ES-I3 (cell line): ENCODE data around the gene STK16.
"Not testable (repeated sequence)": the region's sequence is repeated elsewhere in the genome, so short reads cannot be mapped to it uniquely, and the experiment has no call there.

Source experiments
- H3K36me3 ChIP-seq: 2 replicates; pipeline ENCODE4 v1.6.1; 2013; ENCODE audit warnings: mild to moderate bottlenecking, low read length, control low read depth, moderate library complexity; ENCODE audit not compliant: insufficient read depth
- H3K4me1 ChIP-seq: 2 replicates; pipeline ENCODE4 v1.6.1; 2013; ENCODE audit warnings: mild to moderate bottlenecking, control low read depth, low read length; ENCODE audit not compliant: insufficient read depth
- H3K9ac ChIP-seq: 2 replicates; pipeline ENCODE4 v1.6.1; 2013; ENCODE audit warnings: low read depth, mild to moderate bottlenecking, low read length, moderate library complexity
- H3K9me3 ChIP-seq: 2 replicates; pipeline ENCODE4 v1.6.1; 2013; ENCODE audit warnings: mild to moderate bottlenecking, low read length, moderate library complexity; ENCODE audit not compliant: control insufficient read depth, insufficient read depth

Gene STK16

DNA sequence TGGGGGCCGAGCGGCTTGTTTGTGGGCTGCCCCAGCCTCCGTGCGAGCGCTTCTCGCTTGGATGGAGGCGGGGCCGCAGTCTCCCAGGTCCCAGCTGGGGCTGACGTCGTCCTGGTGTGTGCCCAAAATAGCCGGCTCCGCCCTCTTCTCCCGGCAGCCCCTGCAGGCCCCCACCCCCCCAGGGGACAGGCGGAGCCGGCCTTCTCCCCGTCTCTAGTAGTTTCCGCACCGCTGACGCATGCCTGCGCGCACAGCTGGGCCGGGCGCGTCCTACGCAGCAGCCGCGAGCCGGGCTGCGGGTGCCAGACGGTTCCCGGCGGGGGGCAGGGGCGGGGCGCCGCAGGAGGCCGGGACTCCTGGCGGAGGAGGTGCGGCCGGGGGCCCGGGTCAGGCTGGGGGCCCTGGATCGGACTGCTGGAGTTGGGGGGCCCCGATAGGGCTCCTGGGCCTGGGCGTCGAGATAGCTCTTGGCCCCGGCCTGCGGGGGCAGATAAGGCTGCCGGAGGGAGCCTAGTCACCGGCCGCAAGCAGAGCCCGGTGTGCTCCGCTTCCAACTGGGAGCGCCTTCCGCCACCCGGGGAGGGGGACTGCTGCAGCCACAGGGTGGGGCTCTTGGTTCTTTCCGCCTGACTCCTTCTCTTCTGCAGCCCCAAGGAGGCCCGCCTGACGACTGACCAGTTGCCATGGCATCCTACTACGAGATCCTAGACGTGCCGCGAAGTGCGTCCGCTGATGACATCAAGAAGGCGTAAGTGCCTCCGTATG lies 34.1 kb downstream of the STK16 start, which contains the start of gene DNAJB2:
Gene DNAJB2 (plus strand): TSS at position 216 of the 765 bp plus-strand sequence. CDS start 468 bp downstream, at position 684.
- H3K36me3 ChIP-seq, result no peaks in the 10 kb centered on the region
- peak within 1 kb of the TSS; percentile 65 for H3K9ac ChIP-seq
- peaks cover 22% of the 10 kb centered on the region for H3K4me1 ChIP-seq
- H3K9me3 ChIP-seq, result no peaks in the 10 kb centered on the region

DNA sequence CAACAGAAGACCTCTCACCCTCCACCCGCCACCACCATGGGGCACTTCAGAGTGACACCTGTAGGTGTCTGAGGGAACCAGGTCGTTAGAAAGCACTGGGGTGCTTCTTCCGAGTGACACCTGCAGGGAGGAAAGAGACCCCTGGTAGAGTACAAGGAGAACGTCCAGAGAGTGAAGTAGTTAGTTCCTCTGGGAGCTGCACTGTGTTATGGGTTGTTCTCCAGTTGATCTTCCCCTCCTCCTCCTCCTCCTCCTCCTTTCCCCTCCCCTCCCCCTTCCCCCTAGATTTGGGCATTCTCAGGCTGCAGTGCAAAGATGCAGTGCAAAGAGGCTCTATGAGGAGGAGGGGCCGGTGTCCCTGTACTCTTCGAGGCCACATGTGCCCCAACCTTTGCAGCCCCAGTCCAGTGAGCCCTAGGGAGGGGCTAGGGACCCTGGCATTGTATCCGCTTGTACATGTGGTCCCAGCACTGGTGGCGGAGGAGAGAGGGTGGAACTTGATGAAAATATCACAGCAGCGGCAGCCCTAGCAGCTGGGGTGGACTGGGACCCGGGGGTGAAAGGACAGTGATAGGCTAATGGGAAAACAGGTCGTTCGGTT lies 34.7 kb downstream of the STK16 start:
- H3K9ac ChIP-seq, result peak overlapping the region; percentile 65; the same call in 1 of the 2 replicates
- H3K9me3 ChIP-seq, result no peaks in the 10 kb centered on the region
- H3K36me3 ChIP-seq, result no peaks in the 10 kb centered on the region
- H3K4me1 ChIP-seq, result peaks cover 15% of the 10 kb centered on the region

DNA sequence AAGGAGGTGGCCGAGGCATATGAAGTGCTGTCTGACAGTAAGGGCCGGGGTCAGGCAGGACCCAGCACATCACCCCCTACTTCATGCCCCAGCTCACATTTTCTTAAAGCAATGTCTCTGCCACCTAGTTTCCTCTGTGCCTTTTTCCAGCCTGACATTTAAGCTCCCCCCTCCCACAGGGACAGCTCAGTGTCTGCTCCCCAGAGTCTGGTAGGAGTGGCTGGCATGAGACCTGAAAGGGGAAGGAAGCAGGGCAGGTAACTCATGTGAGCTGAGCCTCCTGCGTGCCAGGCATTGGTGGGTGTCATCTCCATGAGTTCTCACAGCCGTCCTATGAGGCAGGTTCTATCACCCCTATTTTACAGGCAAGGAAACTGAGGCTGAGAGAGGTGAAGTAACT lies 35.4 kb downstream of the STK16 start:
- Histone ChIP-seq H3K36me3 (no peaks in the 10 kb centered on the region), H3K9me3 (no peaks in the 10 kb centered on the region), H3K9ac (no peak overlapping the region), H3K4me1 (peaks cover 15% of the 10 kb centered on the region)

DNA sequence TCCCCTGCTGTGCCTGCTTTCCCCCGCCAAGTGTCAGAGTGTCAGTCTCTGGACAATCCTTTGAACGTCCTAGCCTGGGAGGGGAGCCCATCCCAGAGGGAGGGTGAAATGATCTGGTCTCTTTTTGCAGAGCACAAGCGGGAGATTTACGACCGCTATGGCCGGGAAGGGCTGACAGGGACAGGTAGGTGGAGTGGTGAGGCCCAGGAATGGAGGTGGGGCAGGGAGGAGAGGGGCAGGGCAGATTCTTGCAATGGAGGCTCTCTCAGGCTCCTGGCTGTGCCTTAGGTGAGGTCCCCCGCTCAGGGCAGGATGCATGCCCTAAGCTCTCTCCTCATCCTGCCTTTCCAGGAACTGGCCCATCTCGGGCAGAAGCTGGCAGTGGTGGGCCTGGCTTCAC lies 36.3 kb downstream of the STK16 start:
- Histone ChIP-seq H3K36me3 (no peaks in the 10 kb centered on the region), H3K9ac (no peak overlapping the region), H3K9me3 (no peaks in the 10 kb centered on the region)

DNA sequence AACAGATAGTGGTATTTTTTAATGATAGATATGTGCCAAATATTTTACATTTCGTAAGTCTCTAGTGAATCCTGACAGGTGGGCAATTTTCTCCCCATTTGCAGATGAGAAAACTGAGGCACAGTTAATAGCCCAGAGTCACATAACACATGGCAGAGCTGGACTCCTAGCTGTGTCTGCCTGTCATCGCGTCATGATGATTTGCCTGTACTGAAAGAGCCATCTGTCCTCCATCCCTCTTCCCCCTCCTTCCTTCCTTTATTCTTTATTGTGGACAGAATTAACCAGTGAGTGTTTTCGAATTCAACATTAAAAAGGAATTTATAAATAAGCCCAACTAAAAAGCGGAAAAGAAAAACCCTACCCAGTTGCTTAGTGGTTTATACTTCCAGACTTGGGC lies 37.1 kb downstream of the STK16 start:
- Histone ChIP-seq H3K9ac (no peak overlapping the region), H3K9me3 (no peaks in the 10 kb centered on the region), H3K36me3 (no peaks in the 10 kb centered on the region), H3K4me1 (peaks cover 21% of the 10 kb centered on the region)

More for the DNA sequence above, 36.3 kb downstream of the STK16 start:
- H3K4me1 ChIP-seq, result peaks cover 20% of the 10 kb centered on the region

DNA sequence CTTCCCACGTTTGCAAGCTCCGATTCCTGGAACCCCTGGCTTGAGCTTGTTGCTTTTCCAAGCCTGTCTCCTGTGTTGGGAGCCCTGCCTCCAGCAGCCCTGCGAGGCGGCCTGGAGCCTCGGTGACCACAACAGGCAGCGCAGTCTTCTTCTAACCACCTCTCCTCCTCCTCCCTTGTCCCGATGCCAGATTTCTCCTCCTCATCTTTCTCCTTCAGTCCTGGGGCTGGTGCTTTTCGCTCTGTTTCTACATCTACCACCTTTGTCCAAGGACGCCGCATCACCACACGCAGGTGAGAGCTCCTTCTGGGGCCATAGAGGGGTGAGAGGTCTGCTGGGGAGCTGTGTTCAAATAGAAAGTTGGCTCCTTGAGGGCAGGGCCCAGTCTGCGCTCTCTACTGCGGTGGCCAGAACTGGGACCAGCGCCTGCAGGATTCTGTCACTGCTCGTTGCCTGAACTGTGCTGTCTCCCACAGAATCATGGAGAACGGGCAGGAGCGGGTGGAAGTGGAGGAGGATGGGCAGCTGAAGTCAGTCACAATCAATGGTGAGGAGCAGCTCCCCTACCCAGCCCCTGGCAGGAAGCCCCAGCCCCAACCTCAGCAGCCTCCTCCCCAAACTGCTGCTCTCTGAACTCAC lies 37.8 kb downstream of the STK16 start:
- H3K9ac ChIP-seq, result no peak overlapping the region
- no peaks in the 10 kb centered on the region for H3K9me3 ChIP-seq
- H3K4me1 ChIP-seq, result peaks cover 16% of the 10 kb centered on the region
- H3K36me3 ChIP-seq, result no peaks in the 10 kb centered on the region

DNA sequence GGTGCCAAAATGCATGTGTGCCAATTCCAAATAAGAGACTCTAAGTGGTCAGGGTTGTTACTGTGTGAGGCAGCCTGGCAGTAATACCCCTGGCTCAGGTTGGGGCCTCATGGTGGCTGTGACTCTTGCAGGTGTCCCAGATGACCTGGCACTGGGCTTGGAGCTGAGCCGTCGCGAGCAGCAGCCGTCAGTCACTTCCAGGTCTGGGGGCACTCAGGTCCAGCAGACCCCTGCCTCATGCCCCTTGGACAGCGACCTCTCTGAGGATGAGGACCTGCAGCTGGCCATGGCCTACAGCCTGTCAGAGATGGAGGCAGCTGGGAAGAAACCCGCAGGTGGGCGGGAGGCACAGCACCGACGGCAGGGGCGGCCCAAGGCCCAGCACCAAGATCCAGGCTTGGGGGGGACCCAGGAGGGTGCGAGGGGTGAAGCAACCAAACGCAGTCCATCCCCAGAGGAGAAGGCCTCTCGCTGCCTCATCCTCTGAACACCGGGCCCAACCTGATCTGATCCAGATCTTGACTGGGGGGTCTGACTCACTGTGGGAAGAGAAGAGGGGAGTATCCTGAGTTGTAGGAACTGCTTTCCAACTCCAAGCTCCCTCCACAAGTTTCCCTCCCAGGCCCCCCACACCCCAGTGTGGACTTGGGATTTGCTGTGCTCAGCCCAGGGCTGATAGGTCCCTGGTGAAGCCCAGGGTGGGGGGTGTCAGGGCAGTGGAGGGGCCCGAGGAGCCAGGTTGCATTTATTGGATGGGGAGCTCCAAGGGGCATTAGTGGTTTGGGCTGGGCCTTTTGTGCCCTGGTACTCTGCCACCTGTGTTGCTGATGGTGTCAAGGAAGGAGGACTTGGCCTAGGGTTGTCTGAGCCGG lies 39.5 kb downstream of the STK16 start:
- no peak overlapping the region for H3K9ac ChIP-seq
- H3K9me3 ChIP-seq, result no peaks in the 10 kb centered on the region
- H3K36me3 ChIP-seq, result no peaks in the 10 kb centered on the region
- peaks cover 10% of the 10 kb centered on the region for H3K4me1 ChIP-seq

DNA sequence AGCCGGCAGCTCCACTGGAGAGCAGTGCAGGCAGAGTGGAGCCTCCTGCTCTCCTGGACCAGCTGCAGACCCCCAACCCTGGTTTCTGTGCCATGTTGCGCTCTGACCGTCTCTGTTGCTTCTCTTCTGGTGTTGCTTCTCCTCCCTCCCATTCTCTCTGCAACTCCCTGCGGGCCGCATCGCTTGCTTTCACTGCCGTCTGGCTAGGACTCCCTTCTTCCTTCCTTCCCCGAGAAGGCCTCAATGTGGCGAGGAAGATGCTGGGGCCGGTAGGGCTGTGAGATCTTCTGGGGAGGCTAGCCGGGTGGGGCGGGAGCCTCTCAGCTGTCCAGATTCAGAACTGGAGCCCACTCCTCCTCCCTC lies 40.1 kb downstream of the STK16 start:
- no peak overlapping the region for H3K9ac ChIP-seq
- peaks cover 10% of the 10 kb centered on the region for H3K4me1 ChIP-seq
- no peaks in the 10 kb centered on the region for H3K9me3 ChIP-seq
- H3K36me3 ChIP-seq, result no peaks in the 10 kb centered on the region

DNA sequence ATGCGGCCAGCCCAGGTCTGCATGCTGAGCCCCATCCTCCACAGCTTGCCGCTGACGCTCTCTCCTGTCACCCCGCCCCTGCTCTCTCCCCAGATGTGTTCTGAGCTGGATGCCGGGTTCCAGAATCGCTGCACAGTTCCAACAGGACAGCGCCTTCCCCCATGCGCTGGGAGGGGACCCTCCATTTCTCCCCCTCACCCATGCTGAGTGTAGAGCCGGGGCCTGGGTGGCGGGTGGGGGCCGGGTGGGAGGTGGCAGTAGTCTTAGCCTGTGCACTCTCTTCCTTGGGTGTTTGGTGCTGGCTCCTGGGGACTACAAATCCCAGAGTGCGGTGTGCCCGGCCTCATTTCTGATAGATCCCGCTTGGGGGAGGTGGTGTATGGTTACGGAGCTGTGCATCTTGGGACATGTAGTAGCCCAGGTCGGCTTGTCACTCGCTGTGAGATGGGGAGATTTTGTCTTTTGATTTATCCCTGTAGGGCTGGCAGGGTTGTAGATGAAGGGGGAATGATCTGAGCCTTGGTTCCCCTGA lies 40.7 kb downstream of the STK16 start:
- Histone ChIP-seq H3K9me3 (no peaks in the 10 kb centered on the region), H3K4me1 (peaks cover 10% of the 10 kb centered on the region), H3K36me3 (no peaks in the 10 kb centered on the region), H3K9ac (no peak overlapping the region; the same call in 1 of the 2 replicates)

DNA sequence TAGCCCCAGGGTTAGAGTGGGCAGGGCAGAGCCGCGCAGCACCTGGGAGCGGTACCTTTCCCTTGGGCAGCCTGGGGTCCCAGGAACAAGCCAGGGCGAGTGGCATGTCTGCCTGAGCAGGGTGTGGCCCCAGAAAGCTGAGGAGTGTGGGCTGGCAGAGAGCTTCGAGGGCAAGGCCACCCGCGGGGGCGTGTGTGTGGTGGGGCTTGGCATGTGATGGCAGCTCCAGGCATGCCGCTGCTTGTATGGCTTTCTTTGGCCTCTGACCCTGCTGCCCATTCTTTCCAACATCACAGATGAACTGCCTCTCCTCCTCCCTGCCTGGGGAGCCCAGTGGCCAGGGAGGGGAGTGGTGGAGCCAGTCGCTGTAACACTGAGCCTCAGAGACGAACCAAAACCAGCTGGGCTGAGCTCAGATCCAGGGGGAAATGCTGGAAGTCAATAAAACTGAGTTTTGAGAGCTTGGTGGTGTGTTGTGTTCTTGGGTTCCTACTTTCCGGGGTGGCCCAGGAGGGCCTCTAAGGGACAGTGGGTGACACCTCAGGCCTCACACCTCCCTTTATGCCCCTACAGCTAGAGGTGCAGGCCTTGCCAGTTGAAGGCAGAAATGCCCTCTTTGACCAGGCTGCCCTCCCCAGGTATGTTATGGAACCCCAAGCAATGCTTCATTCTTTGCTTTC lies 41.3 kb downstream of the STK16 start:
- peaks cover 10% of the 10 kb centered on the region for H3K4me1 ChIP-seq
- H3K36me3 ChIP-seq, result no peaks in the 10 kb centered on the region
- no peaks in the 10 kb centered on the region for H3K9me3 ChIP-seq
- H3K9ac ChIP-seq, result no peak overlapping the region; the same call in 1 of the 2 replicates

DNA sequence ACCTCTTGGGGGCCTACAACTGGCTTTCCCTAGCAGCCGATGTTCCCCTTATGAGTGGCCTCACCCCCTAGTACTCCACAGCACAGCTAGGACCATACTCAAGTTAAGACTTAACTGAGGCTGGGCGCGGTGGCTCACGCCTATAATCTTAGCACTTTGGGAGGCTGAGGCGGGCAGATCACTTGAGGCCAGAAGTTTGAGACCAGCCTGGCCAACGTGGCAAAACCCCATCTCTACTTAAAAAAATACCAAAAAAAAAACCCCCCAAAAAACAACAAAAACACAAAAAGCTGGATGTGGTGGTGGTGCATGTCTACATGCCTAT lies 41.8 kb downstream of the STK16 start:
- not testable (repeated sequence) for H3K36me3 ChIP-seq, H3K9me3 ChIP-seq, H3K4me1 ChIP-seq, H3K9ac ChIP-seq

DNA sequence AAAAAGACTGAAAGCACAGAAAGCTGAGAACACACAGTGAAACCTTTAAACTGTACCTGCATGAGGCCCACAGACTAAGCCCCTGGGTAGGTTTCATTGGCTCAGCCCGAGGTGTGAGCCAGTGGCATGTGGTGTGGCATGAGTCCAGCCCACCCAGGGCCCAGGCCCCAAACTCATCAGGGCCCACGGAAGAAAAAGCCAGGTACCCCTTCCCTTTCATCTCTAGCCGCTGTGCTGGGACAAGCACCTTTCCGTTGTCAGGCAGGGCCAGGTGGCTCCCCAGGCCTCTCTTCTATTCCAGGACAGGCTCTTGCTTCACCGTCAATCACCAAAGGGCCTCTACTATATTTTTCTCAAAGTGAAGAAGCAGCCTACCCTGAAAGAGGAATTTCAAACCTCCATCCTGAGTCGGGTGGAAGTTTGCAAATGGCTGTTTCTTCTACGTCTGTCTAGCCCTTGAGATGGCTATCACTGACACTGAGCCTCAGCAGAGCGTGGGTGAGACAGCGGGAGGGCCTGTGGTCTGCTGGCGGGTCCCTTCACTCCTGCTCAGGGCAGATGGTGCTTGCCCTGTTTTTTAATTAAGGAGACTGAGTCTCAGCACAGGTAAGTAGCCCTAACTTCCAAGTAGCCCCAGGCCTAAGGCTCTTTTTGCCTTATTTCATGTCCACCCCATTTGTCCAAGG lies 42.4 kb downstream of the STK16 start:
- H3K36me3 ChIP-seq, result no peaks in the 10 kb centered on the region
- no peak overlapping the region for H3K9ac ChIP-seq
- H3K4me1 ChIP-seq, result peaks cover 10% of the 10 kb centered on the region
- no peaks in the 10 kb centered on the region for H3K9me3 ChIP-seq

DNA sequence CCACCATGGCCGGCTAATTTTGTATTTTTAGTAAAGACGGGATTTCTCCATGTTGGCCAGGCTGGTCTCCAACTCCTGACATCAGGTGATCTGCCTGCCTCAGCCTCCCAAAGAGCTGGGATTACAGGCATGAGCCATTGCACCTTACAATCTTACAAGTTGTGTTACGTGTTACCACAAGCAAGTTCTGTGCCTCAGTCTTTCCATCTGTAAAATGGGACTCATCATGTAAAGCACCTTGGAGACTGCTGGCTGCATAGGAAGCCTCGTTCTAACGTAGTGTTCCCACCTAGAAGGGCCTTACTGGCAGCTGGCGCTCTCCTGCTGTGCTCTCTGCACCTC lies 43.9 kb downstream of the STK16 start:
- Histone ChIP-seq H3K4me1 (peaks cover 10% of the 10 kb centered on the region), H3K9me3 (no peaks in the 10 kb centered on the region), H3K9ac (no peak overlapping the region), H3K36me3 (no peaks in the 10 kb centered on the region)
